DND-41 (cell line): ENCODE results near the gene MAPRE2.

ENCODE experiments used
- ATAC-seq: fragments of 200-7000 bp; cut with Tn5 transposase; 3 replicates; pipeline ENCODE4 v1.9.1; 2021; ENCODE audit warnings: low read depth; ENCODE audit not compliant: insufficient read depth
- DNase-seq: peaks from one replicate; pipeline ENCODE4 v3.0.0-alpha.2; 2020
- H2AFZ ChIP-seq: 2 replicates; pipeline ENCODE4 v1.6.0; 2012; ENCODE audit warnings: low read depth, low read length
- H3K27ac ChIP-seq: 2 replicates; pipeline ENCODE4 v1.5.1; 2012; ENCODE audit warnings: low read length, inconsistent platforms
- H3K27me3 ChIP-seq: fragments of 200-600 bp; sonication (generic); 2 replicates; pipeline ENCODE4 v1.6.0; 2012; ENCODE audit warnings: low read length, mild to moderate bottlenecking, inconsistent platforms; ENCODE audit not compliant: insufficient read depth, poor library complexity
- H3K36me3 ChIP-seq: 2 replicates; pipeline ENCODE4 v1.5.1; 2012; ENCODE audit warnings: low read length, inconsistent platforms; ENCODE audit not compliant: insufficient read depth
- H3K4me1 ChIP-seq: 2 replicates; pipeline ENCODE4 v1.5.1; 2012; ENCODE audit warnings: mild to moderate bottlenecking, low read length; ENCODE audit not compliant: insufficient read depth
- H3K4me2 ChIP-seq: 2 replicates; pipeline ENCODE4 v1.6.0; 2012; ENCODE audit warnings: mild to moderate bottlenecking, moderate library complexity, low read length, inconsistent platforms; ENCODE audit not compliant: insufficient read depth
- H3K4me3 ChIP-seq, 2 experiments: fragments of 200-600 bp in 1 of 2; shearing (Covaris generic) in 1 of 2; 2 replicates each; pipeline ENCODE4 v1.5.1; 2012 to 2016; ENCODE audit warnings: inconsistent platforms in 2 of 2, low read length in 2 of 2, mild to moderate bottlenecking in 2 of 2, low read depth in 1 of 2, moderate library complexity in 1 of 2
- H3K79me2 ChIP-seq: 2 replicates; pipeline ENCODE4 v1.6.0; 2012; ENCODE audit warnings: low read length, inconsistent platforms; ENCODE audit not compliant: insufficient read depth
- H3K9ac ChIP-seq: 2 replicates; pipeline ENCODE4 v1.6.0; 2012; ENCODE audit warnings: low read depth, mild to moderate bottlenecking, inconsistent platforms, low read length, moderate library complexity
- H3K9me3 ChIP-seq: 2 replicates; pipeline ENCODE4 v1.5.1; 2012; ENCODE audit warnings: low read length, moderate library complexity, mild to moderate bottlenecking, inconsistent platforms; ENCODE audit not compliant: insufficient read depth, severe bottlenecking
- H4K20me1 ChIP-seq: 2 replicates; pipeline ENCODE4 v1.6.0; 2012; ENCODE audit warnings: low read length; ENCODE audit not compliant: insufficient read depth
- CTCF ChIP-seq: IDR thresholded peaks from 2 replicates; pipeline ENCODE4 v1.5.1; 2012; ENCODE audit warnings: borderline replicate concordance, low read length, moderate library complexity, mild to moderate bottlenecking; ENCODE audit not compliant: poor library complexity, severe bottlenecking; ENCODE audit errors: extremely low read depth
- EZH2 ChIP-seq: IDR thresholded peaks from 3 replicates; pipeline ENCODE4 v1.6.1; 2012; ENCODE audit warnings: borderline replicate concordance, low read depth, mild to moderate bottlenecking, moderate library complexity, low read length, inconsistent platforms; ENCODE audit not compliant: severe bottlenecking

MAPRE2 gene

GRCh38 chr18:35171315-35171987, 130.2 kb downstream of the MAPRE2 start:
- no peak for TF ChIP-seq EZH2
- TF ChIP-seq CTCF = no peak
- H3K9me3 ChIP-seq = no peaks in the 10 kb centered on the region
- no peak overlapping the region for H3K27ac ChIP-seq
- DNase-seq (no peak), ATAC-seq (no peak)
- H4K20me1 ChIP-seq = no peaks in the 10 kb centered on the region
- H3K36me3 ChIP-seq = no peaks in the 10 kb centered on the region
- no peaks in the 10 kb centered on the region for H3K79me2 ChIP-seq
- H2AFZ ChIP-seq = peak overlapping the region; percentile 35; the same call in 1 of the 2 replicates
- H3K4me1 ChIP-seq = peaks cover 41% of the 10 kb centered on the region
- no peak overlapping the region for H3K4me2 ChIP-seq
- no peak overlapping the region for H3K4me3 ChIP-seq
- no peak overlapping the region for H3K9ac ChIP-seq
- no peaks in the 10 kb centered on the region for H3K27me3 ChIP-seq

GRCh38 chr18:35172009-35172408, 130.8 kb downstream of the MAPRE2 start:
- H3K9ac ChIP-seq = no peak overlapping the region
- no peak for DNase-seq
- TF ChIP-seq CTCF (no peak), EZH2 (no peak)
- no peak overlapping the region for H3K27ac ChIP-seq
- no peaks in the 10 kb centered on the region for H3K79me2 ChIP-seq
- no peaks in the 10 kb centered on the region for H4K20me1 ChIP-seq
- H3K9me3 ChIP-seq = peaks cover 3% of the 10 kb centered on the region
- no peaks in the 10 kb centered on the region for H3K36me3 ChIP-seq
- no peak overlapping the region; the same call in 1 of the 2 replicates for H2AFZ ChIP-seq
- H3K27me3 ChIP-seq = no peaks in the 10 kb centered on the region
- peaks cover 41% of the 10 kb centered on the region for H3K4me1 ChIP-seq
- no peak overlapping the region for H3K4me2 ChIP-seq
- H3K4me3 ChIP-seq = no peak overlapping the region
- no peak for ATAC-seq

- Histone ChIP-seq H3K36me3 (no peaks in the 10 kb centered on the region), H3K4me2 (no peak overlapping the region), H3K4me1 (peaks cover 41% of the 10 kb centered on the region), H3K79me2 (no peaks in the 10 kb centered on the region), H3K27me3 (no peaks in the 10 kb centered on the region), H3K9me3 (peaks cover 4% of the 10 kb centered on the region), H3K9ac (no peak overlapping the region), H3K27ac (peak overlapping the region; percentile 27; the same call in 1 of the 2 replicates), H4K20me1 (no peaks in the 10 kb centered on the region), H2AFZ (0 out of 2 replicates have a peak overlapping the region, but pooled peaks have one; percentile 10), H3K4me3 (no peak overlapping the region)
- TF ChIP-seq EZH2 = no peak
- no peak for TF ChIP-seq CTCF
- ATAC-seq (no peak), DNase-seq (no peak)
These were observed 131.3 kb downstream of the MAPRE2 start for GRCh38 chr18:35172451-35173035.
